Fibroblast of skin of right quadriceps (primary cell): ENCODE measurements around the gene INPP5K.
"Not testable (repeated sequence)": the region's sequence is repeated elsewhere in the genome, so short reads cannot be mapped to it uniquely, and the experiment has no call there.

Experiments used
- DNase-seq: peaks from one replicate; pipeline ENCODE4 v3.0.0-alpha.2; 2013

INPP5K gene

DNA sequence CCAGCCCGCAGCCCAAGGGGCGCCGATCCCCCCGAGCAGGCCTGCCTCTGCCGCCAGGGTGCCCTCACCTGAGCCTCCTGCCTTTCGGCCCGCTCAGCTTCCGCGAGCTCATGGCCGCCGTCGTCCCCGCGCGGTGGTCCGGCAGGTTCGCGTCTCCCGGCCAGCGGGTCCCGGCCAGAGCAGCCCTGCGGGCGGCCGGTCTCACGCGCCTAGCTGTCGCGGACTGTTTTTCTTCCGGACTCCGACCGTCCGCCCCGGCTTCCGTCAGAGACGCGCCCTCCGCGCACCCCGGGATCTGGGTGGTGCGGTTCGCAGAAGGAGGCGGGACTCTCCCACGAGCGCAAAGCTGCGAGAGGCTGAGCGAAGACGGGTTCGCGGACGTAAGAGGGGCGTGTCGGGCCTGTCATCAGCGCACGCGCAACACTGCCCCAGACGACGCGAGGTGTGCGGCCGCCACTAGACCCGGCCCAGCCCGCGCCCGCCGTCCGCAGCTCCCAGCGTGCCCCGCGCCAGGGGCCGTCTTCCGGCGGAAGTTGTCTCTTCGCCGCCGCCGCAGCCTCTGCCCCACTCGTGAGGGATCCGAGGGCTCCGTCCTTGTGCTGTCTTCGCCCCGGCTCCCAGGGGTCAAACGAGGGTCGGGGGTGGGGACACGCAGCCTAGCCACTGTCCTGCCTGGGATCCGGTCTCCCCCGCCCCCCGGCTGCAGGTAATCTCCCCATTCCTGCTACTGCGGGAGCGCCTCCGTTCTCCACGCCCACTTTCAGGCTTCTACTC lies at the start of gene INPP5K:
INPP5K (minus strand) TSS at position 225 of the 774 bp plus-strand sequence; CDS start at position 112, 113 bp downstream.
- peak; percentile 97 for DNase-seq

DNA sequence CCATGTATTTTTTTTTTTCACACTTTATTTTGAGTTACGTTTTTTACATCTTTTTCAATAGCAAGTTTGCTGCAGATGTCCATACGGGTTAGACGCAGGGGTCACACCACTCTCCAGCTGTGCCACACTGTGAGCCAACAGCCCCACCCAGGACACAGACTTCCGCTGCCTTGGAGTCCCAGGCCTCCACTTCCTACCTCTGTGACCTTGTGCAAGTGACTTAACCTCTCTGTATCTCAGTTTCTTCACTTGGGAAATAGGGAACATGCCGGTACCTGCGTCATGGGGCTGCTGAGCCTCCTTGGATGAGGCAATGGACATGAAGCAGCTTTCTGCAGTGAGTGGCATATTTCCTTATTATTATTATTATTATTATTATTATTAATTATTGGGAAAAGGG lies 49.5 kb upstream of the INPP5K start:
- no peak for DNase-seq

DNA sequence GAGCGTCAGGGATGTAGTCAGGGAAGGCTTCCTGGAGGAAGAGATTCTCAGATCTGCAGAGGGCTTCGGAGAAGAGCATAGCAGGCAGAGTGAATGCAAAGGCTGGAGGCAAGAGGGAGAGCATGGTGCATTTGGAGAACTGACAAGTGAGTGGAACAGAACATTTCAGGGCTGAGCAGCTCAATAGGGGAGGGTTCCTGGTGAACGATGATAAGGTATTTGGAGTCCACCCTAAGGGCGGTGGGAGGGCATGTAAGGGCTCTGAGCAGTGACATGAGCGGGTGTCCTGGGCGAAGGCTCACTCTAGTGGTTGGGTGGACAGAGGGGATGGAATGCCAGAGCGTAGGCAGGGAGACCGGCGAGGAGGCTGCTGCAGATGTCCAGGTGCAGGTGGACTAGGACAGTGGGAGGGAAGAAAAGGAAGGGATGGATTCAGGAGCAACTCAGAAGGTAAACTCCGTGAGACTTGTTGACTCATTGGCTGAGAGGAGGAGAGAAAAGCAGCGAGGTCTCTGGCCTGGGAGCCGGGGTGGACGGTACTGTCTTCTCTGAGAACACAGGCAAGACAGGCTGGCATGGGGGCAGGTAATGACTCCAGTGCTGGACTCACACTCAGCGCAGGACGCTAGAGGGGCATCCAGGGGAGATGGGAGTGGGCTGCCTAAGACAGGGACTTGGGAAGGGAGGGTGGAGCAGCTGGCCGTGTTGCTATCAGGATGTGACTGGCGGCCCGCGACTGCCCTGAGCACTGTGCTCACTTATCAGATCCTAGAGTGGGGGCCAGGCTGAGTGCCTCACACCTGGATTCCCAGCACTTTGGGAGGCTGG lies 47.6 kb upstream of the INPP5K start:
- no peak for DNase-seq

DNA sequence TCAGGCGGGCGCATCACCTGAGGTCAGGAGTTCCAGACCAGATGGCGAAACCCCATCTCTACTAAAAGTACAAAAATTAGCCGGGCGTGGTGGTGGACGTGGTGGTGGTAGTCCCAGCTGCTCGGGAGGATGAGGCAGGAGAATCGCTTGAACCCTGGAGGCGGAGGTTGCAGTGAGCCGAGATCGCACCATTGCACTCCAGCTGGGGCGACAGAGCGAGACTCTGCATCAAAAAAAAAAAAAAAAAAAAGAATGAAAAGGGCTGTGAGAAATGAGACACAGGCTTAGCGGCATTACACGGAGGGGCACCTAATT lies 47.0 kb upstream of the INPP5K start:
- DNase-seq, result not testable (repeated sequence)

DNA sequence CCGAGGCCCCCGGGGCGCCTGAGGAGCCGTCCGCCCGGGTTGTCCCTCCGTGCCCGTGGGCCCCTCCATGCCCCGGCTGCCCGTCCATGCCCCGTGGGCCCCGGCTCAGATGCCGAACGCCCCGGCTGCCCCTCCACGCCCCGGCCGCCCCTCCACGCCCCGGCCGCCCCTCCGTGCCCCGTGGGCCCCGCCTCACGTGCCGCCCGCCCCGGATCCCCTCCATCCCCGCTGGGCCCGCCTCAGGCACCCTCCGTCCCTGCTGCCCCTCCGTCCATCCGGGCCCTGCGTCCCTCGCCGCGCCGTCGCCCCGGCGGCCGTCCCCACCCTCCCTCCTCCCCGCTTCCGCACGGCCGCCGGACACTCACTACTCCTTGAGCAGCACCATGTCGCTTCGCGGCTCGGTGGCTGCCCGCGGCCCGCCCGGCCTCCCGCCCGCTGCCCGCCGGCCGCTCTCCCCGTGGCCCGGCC lies 45.8 kb upstream of the INPP5K start:
- DNase-seq, result no peak

DNA sequence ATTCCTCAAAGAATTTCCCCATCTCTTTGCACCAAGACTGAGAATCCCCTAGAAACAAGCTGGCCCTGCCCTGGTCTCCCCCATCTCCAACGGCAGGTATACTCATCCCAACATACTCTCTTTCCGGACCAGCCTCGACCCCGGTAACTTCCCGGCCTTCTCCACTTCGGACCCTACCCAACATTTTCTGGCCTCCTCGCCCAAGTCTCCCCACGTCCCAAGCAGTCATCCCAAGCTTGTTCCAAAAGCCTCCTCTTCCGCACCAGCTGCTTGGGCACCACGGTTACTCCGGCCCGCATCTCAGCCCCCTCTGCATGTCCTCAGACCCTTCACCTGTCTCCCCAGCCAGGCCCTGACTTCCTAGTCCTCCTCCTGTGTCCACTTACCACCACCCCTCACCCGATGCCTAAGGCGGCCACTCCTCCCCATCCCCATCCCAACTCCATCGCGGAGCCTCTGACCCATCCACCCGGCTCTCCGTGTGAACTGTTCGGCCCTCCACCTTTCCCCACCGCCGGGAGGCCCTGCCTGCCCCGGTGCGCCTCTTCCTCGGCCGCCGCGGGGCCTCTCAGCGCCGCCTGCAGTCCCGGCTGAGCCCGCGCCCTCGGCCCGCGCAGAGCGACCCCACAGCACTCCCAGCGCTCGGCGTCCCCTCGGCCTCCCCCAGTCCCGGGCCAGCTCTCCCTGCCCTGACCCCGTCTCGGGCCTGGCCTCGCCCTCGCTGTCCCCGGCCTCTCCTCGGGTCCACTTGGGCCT lies 45.2 kb upstream of the INPP5K start:
- DNase-seq, result no peak

DNA sequence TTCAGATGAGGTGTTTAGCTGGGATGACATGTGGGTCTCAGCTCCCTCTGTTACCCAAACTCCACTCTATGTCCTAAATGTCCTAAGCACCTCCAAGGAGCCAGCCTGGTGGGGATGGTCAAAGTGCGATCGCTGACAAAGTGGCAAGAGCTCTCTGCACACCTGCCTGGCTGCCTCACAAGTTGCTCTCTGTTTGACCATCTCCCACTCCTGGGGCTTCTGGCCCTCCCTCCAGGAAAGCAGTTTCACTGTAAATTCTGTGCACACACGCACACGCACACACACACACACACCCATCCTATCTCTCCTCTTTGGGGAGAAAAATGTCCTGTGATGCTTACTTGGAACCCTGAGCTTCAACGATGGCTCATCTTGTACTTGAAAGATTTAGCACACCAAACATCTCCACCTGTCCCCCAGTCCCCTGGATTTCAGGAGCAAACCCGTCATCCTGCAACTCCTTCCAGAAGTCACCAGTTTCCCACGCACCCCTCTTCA lies 44.5 kb upstream of the INPP5K start:
- no peak for DNase-seq

DNA sequence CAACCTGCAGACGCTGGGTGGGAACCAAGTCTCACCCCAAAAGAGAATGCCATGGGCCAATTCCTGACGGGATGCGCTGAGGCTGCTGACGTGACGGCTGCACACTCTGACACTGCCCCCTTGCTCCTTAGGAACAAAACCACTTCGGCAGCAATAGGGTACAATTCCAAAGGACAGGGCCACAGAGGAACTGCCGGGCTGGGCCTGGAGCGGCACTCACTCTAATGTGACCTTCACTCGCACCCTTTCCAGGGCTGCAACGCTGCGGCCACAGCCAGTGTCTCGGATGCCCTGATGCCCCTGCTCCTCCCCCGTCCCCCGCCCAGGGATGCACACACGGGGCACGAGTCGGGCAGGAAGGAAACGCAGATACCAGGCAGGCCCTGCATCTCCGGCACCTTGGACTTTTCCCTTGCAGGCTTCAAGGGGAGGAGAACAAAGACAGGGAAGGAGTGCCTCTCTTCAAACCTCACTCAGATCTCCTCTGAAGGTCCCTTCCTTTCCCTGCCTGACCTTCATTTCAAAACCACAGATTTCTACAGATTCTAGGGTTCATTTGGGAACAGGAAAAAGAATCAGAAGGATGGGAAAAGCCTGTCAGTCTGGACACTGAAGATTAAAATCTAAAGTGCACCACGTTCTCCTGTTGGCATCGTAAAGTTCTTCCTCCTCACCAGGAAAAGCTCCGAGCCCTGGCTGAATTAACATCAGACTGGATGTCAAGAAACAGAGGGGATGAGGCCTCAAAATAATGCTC lies 43.9 kb upstream of the INPP5K start:
- no peak for DNase-seq

DNA sequence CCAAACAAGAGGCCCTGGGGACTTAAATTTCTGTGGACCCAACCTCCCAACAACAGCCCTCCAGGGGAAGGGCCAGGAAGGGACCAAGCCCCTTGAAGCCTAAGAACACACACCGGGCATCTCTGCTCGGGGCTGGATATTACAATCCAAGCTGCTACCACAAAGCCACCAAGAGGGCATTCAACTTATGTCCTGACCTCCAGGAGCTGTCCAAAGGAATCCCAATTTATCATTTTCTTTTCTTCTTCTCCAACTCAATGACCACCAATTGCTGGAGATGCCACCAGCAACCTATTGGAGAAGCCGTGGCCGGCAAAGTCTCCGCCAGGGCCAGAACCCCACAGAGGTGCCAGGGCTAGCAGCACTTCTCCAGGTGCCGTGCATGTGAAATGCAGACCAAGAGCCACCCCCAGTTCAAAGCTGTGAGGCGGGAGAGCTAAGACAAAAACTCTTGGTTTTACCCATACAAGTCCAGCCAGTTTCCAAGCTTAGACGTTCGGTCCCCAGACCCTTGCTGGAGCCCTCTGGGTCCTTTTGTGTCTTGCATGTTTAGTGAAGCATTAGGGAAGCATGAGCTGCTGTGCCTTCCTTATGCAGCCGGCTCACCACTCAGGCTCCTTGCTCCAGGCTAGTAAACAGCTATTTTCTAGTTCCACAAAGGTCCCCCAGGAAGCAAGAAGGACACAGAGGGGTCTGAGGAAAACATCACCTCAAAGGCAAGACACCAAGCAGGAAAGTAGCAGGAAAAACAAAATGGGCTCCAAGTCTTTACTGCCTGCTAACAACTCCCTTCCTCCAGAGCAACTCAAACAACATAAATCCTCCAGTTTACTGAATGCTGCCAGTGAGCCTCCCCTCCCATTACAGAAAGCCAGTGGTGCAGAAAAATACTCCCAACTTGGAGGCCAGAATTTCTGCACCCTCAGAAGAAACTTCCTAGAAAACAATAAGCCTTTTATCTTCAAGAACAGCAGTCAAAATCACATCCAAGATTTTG lies 42.9 kb upstream of the INPP5K start:
- DNase-seq, result no peak

DNA sequence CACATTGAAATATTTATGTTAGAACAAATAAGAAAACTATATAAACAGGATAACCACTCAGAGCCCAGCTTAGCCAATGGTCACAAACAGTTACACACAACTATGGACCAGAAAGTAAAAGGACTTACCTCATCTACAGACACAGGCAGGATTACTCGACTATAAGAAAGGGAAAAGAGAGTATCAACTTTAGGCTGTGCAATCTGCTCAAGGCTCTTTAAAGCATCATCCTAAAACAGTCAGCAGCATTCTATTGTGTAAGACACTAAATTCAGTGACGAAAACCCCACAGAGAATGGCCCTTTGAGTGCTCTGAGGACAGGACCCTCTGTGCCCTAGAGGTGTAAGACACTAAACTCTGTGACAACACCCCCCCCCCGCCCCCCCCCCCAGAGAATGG lies 42.0 kb upstream of the INPP5K start:
- no peak for DNase-seq

DNA sequence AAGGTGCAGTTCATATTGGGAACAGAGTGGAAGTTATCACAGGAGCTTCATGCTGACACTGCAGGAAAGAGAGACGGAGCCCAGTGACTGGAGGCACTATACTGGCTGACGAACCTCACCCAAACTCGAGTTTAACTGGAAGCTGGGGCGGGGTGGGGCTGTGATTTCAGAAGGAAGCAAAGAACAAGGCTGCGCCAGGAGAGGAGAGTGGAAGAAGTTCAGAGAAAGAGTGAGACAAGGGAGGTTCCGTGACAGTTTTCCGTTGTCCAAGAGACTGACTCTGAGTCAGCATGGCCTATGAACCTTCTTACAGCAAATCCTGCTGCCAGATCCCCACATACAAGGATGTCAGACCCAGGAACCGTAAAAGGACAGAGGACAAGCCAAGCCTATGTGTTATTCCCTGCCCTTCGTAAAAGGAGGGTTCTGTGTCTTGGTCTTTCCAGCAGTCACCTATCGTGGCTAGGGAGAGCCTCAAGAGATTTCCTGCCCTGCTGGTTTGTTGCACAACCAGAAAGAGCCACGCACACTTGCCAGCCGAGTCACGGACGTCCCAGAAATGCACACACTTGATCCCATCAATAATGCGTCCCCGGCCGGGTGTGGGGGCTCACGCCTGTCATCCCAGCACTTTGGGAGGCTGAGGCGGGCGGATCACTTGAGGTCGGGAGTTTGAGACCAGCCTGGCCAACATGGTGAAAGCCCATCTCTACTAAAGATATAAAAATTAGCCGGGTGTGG lies 41.1 kb upstream of the INPP5K start:
- no peak for DNase-seq

DNA sequence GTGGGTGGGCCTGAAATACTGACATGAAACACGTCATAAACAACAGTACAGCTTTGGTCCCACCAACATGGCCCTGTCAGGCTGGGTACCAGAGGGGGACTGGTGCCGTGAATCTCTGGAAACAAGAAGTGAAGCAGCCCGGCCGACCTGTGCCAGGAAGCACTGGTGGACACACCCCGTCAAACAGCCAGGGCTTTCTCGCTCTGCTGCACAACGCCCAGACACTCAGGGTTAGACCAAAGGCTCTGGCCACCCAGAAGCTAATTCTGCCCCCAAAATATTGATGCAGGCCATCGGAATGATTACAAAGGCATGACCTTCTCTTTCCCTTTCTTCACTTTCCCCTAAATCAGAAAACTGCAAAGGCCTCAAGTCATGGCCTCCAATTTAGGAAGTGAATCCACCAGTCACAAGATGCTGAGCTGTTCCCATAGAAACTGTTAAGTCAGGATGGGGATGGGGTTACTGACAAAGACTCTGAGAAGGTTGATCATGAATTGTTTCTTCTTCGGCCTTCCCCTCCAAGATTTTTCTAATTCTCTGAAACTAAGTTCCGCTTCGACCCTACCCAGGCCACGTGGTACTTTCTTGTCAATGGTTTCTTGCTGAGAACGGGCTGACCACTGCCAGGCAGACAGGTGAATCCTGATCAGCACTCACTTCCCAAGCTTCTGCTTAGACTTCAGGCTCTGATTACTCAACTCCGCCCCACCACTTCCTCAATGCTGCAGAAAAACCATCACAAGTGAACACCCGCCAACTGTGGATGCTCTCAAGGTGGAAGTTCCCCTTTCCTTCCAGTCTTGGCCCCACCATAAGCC lies 39.4 kb upstream of the INPP5K start:
- no peak for DNase-seq

DNA sequence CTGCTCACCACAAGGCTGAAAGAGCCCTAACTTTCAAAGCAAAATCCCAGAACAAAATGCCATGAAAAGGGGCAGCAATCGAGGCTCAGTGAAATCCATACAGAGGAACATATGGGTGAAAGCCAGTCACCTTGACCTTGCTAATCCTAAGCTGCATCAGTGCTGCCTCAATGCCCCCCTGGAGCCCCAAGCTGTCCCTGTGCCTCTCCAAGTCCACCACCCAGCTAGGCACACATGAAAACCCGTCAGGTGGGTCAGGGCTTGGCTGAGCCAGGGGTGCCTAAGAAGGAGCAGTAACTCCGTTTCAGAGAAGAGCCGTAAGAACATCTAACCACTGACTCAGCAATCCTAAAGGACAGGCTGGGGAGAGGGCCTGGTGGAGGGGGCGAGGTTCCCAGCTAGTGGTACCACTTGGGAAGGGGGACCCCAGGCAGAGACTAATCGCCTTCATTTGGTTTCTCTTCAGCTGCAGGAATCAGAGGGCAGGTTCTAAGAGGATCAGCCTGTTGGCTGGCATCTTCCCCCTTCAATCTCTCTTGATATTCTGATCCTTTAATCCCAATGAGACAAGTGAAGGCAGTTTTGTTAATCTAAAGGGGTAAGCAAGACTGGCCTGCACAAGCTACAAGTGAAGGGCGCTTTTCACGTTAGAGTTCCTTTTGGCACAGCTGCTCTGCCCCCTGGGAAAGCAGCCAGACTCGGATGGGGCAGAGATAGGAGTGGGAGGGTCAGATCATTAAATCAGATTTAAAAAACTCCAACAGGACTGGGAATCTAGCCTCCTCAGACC lies 38.5 kb upstream of the INPP5K start:
- DNase-seq, result no peak

DNA sequence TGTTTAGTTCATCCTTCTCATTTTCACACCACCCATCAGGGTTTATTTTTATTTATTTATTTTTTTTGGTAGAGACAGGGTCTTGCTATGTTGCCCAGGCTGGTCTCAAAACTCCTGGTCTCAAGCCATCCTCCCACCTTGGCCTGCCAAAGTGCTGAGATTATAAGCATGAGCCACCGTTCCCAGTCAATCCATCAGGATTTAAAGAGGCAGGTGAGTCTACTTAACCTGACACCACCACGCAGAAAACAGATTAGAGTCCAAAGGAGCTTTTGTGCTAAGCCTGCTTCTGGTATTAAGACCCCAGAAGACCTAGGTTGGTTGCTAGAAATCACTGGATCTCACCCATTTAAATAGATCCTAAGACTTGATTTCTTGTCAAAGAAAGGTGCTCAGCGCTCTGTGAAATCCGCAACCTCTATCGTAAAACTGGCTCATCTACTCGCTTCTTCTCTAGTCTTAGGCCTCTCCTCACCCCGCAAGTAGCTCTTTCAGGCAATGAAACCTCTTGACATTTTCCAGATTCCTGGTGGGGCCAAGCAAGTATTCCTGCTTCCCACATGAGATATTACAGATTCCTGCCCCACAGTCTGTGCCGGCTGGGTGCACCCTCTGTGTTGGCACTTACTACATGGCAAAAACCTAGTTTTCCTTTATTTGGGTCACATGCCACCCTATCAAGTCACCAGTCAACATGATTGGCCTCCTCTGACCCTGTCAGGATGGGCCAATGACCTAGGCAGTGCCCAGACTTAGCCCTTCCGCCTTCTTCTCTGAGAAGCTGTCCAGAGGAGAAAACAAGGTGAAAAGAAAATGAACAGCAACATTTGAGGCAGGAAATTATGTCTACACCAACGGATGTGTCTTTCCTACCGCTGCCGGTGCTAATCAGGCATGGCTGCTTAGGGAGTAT lies 37.2 kb upstream of the INPP5K start:
- DNase-seq, result no peak

DNA sequence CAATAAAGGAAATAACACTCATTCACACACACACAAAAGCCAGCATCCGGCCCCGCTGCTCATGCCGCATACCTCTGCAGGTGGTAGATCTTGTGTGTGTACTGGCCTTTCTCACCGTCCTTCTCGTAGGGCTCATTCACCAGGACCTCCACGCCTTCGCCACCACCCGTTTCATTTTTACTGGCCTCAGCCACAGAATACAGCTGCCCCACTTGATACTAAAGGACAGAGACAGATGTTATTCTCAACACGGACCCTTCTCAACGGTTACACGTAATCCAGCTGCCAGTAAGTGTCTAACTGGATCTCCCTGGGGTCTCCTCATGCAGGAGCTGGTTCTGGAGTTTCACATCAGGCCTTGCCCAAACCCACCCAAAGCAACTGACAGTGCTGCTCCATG lies 36.5 kb upstream of the INPP5K start:
- DNase-seq, result no peak

DNA sequence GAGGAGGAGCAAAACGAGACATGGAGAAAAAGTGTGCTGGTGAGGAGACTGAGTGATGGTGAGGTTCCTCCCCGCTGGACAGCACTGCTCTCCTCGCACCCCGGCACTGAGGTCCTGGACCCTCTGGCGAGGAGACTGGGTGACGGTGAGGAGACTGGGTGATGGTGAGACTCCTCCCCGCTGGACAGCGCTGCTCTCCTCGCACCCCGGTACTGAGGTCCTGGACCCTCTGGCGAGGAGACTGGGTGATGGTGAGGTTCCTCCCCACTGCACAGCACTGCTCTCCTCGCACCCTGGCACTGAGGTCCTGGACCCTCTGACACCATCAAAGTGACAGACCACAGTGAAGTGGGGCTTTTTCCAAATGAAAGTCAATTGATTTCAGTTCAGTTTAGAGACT lies 35.3 kb upstream of the INPP5K start:
- DNase-seq, result no peak

DNA sequence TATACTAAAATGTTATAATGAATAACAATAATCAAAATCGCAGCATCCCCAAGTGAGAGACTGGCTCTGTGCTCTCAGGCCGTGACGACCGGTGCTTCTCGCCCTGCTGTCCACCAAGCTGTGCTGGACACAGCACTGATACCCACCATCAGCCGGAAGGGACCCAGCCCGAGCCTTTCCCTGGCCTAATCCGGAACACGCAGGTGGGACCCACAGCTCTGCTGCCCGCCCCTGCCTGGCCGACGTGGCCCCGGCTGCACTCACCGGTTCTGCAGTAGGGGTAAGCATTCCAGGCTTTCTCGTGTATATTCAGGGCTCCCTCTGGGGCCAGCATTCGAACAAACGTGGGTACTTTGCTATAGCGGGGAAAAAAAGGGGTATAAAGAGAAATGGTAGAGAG lies 31.6 kb upstream of the INPP5K start:
- no peak for DNase-seq
